ENCODE measurements around the gene WDSUB1.

WDSUB1 gene

GRCh38 chr2:159285929-159286708 lies at the start of gene WDSUB1:
WDSUB1 (minus strand) TSS chr2:159286703; CDS start chr2:159283069, 3,634 bp downstream.
- TF ChIP-seq, protein P1, sequence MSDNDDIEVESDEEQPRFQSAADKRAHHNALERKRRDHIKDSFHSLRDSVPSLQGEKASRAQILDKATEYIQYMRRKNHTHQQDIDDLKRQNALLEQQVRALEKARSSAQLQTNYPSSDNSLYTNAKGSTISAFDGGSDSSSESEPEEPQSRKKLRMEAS (IDR thresholded peaks at IDR 0.05; ENCODE audit: low read depth, low read length) = peak; percentile 63
- TF ChIP-seq, protein P2, sequence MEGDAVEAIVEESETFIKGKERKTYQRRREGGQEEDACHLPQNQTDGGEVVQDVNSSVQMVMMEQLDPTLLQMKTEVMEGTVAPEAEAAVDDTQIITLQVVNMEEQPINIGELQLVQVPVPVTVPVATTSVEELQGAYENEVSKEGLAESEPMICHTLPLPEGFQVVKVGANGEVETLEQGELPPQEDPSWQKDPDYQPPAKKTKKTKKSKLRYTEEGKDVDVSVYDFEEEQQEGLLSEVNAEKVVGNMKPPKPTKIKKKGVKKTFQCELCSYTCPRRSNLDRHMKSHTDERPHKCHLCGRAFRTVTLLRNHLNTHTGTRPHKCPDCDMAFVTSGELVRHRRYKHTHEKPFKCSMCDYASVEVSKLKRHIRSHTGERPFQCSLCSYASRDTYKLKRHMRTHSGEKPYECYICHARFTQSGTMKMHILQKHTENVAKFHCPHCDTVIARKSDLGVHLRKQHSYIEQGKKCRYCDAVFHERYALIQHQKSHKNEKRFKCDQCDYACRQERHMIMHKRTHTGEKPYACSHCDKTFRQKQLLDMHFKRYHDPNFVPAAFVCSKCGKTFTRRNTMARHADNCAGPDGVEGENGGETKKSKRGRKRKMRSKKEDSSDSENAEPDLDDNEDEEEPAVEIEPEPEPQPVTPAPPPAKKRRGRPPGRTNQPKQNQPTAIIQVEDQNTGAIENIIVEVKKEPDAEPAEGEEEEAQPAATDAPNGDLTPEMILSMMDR (IDR thresholded peaks at IDR 0.05; ENCODE audit: low read depth, low read length) = no peak
- TF ChIP-seq POLR2A (IDR thresholded peaks at IDR 0.05; ENCODE audit: extremely low read depth, insufficient read length) (no peak), MYC (IDR thresholded peaks at IDR 0.05; ENCODE audit: low read depth, low read length) (peak; percentile 34; the same call in 1 of the 2 replicates)
- peak within 1 kb of the TSS; percentile 74 for H3K4me3 ChIP-seq (ENCODE audit: low read depth, low read length)
- peak; percentile 76 for DNase-seq (ENCODE audit: low read depth)

- no peak overlapping the region for H3K4me3 ChIP-seq (ENCODE audit: low read depth, low read length)
- TF ChIP-seq POLR2A (IDR thresholded peaks at IDR 0.05; ENCODE audit: extremely low read depth, insufficient read length) (no peak), MYC (IDR thresholded peaks at IDR 0.05; ENCODE audit: low read depth, low read length) (no peak)
- TF ChIP-seq, protein P1 (IDR thresholded peaks at IDR 0.05; ENCODE audit: low read depth, low read length) = no peak
- TF ChIP-seq, protein P2 (IDR thresholded peaks at IDR 0.05; ENCODE audit: low read depth, low read length) = no peak
- peak; percentile 28 for DNase-seq (ENCODE audit: low read depth)
Measured at GRCh38 chr2:159326569-159327255, 40.2 kb upstream of the WDSUB1 start.

DNA sequence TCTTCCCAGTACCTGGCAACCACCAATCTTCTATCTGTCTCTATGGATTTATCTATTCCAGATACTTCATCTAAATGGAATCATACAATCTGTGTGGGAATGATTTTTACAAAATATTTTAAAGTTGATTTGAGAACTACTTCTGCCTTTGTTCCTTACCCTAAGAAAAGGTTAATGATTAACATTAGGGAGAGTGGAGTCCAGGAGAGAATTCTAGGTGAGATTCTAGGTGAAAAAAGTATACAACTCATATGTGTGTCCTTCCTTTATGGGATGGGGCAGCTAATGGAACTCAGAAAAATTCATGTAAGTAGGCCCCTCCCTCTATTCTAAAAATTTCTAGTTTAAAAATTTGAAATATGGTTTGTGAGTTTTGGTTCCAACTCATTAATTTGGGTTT lies 35.9 kb upstream of the WDSUB1 start:
- DNase-seq (ENCODE audit: low read depth) = no peak
- no peak overlapping the region for H3K4me3 ChIP-seq (ENCODE audit: low read depth, low read length)
- no peak for TF ChIP-seq POLR2A (IDR thresholded peaks at IDR 0.05; ENCODE audit: extremely low read depth, insufficient read length)
- TF ChIP-seq, protein P1 (IDR thresholded peaks at IDR 0.05; ENCODE audit: low read depth, low read length) = no peak
- no peak for TF ChIP-seq MYC (IDR thresholded peaks at IDR 0.05; ENCODE audit: low read depth, low read length)
- TF ChIP-seq, protein P2 (IDR thresholded peaks at IDR 0.05; ENCODE audit: low read depth, low read length) = no peak

GRCh38 chr2:159317392-159318088 lies 31.0 kb upstream of the WDSUB1 start:
- TF ChIP-seq, protein P2 (IDR thresholded peaks at IDR 0.05; ENCODE audit: low read depth, low read length) = no peak
- TF ChIP-seq, protein P1 (IDR thresholded peaks at IDR 0.05; ENCODE audit: low read depth, low read length) = no peak
- TF ChIP-seq MYC (IDR thresholded peaks at IDR 0.05; ENCODE audit: low read depth, low read length) (no peak), POLR2A (IDR thresholded peaks at IDR 0.05; ENCODE audit: extremely low read depth, insufficient read length) (no peak)
- no peak for DNase-seq (ENCODE audit: low read depth)
- H3K4me3 ChIP-seq (ENCODE audit: low read depth, low read length) = no peak overlapping the region

DNA sequence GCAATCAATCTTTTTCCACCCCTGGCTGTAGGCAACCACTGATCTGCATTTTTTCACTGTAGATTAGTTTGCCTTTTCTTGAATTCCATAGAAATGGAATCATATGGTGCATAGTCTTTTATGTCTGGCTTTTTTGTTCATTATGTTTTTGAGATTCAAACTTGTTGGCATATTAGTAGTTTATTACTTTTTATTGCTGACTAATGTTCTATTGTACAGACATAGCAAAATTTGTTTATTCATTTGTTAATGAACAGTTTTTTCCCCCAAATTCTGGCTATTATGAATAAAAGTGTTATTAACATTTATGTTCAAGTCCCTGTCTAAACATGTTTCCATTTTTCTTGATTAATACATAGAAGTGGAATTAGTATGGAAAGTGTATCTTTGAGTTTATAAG lies 21.4 kb upstream of the WDSUB1 start:
- no peak for DNase-seq (ENCODE audit: low read depth)
- H3K4me3 ChIP-seq (ENCODE audit: low read depth, low read length) = no peak overlapping the region
- TF ChIP-seq, protein P2 (IDR thresholded peaks at IDR 0.05; ENCODE audit: low read depth, low read length) = no peak
- no peak for TF ChIP-seq MYC (IDR thresholded peaks at IDR 0.05; ENCODE audit: low read depth, low read length)
- TF ChIP-seq, protein P1 (IDR thresholded peaks at IDR 0.05; ENCODE audit: low read depth, low read length) = no peak
- no peak for TF ChIP-seq POLR2A (IDR thresholded peaks at IDR 0.05; ENCODE audit: extremely low read depth, insufficient read length)
